HL-60 (cell line): ENCODE results near the gene RBMS3.

Experiments
- DNase-seq, 2 experiments: peaks; one replicate each; pipeline ENCODE4 v3.0.0-alpha.2; 2010 to 2020; ENCODE audit warnings: low read depth in 1 of 2, low spot score in 1 of 2
- H3K27ac ChIP-seq: fragments of 250-450 bp; sonication (Bioruptor Pico); replicated peaks from 2 replicates; pipeline ENCODE4 v1.5.1; 2020; ENCODE audit warnings: mild to moderate bottlenecking, moderate library complexity
- H3K27me3 ChIP-seq: fragments of 250-450 bp; sonication (Bioruptor Pico); 2 replicates; pipeline ENCODE4 v1.5.1; 2021; ENCODE audit warnings: mild to moderate bottlenecking, moderate library complexity; ENCODE audit not compliant: insufficient read depth, poor library complexity, severe bottlenecking
- H3K4me3 ChIP-seq: replicated peaks from 2 replicates; pipeline ENCODE4 v1.5.1; 2011; ENCODE audit warnings: mild to moderate bottlenecking, control low read depth, low read length; ENCODE audit not compliant: insufficient read depth
- GABPA ChIP-seq: IDR thresholded peaks from 2 replicates; pipeline ENCODE4 v1.6.1; 2012; ENCODE audit warnings: low read depth
- POLR2AphosphoS5 ChIP-seq: IDR thresholded peaks from 2 replicates; pipeline ENCODE4 v1.6.1; 2012; ENCODE audit warnings: low read depth
- SPI1 ChIP-seq: IDR thresholded peaks from 2 replicates; pipeline ENCODE4 v1.6.1; 2012; ENCODE audit warnings: low read depth, mild to moderate bottlenecking, borderline replicate concordance
- TF ChIP-seq, protein P1 (sequence below): IDR thresholded peaks from 2 replicates; pipeline ENCODE4 v1.6.1; 2012; ENCODE audit warnings: low read depth; ENCODE audit not compliant: insufficient replicate concordance
- TF ChIP-seq, protein P2 (sequence below): IDR thresholded peaks from one replicate; pipeline ENCODE4 v1.5.1; 2011; ENCODE audit warnings: low read length, control low read depth, inconsistent platforms; ENCODE audit not compliant: insufficient read depth

Gene RBMS3

DNA sequence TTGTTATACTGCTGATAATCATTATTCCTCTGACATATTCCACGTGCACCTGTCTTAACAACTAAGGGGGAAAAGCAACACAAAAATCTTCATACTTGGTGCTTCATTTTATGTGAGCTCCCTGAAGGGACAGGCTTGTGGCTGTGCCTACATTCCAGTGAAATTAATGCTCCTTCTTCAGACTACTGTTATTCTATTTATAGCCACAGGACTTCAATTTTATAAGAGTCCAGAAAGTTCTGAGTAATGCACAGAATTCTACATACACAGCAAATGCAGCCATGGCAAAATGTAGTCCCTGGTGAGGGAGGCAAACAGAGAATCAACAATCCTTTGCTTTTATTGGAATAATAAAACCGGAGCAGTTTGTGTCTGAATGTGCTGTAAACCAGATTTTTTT, 417.1 kb downstream of the RBMS3 start:
- DNase-seq, result no peak
- TF ChIP-seq, protein P1, sequence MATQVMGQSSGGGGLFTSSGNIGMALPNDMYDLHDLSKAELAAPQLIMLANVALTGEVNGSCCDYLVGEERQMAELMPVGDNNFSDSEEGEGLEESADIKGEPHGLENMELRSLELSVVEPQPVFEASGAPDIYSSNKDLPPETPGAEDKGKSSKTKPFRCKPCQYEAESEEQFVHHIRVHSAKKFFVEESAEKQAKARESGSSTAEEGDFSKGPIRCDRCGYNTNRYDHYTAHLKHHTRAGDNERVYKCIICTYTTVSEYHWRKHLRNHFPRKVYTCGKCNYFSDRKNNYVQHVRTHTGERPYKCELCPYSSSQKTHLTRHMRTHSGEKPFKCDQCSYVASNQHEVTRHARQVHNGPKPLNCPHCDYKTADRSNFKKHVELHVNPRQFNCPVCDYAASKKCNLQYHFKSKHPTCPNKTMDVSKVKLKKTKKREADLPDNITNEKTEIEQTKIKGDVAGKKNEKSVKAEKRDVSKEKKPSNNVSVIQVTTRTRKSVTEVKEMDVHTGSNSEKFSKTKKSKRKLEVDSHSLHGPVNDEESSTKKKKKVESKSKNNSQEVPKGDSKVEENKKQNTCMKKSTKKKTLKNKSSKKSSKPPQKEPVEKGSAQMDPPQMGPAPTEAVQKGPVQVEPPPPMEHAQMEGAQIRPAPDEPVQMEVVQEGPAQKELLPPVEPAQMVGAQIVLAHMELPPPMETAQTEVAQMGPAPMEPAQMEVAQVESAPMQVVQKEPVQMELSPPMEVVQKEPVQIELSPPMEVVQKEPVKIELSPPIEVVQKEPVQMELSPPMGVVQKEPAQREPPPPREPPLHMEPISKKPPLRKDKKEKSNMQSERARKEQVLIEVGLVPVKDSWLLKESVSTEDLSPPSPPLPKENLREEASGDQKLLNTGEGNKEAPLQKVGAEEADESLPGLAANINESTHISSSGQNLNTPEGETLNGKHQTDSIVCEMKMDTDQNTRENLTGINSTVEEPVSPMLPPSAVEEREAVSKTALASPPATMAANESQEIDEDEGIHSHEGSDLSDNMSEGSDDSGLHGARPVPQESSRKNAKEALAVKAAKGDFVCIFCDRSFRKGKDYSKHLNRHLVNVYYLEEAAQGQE, result no peak
- TF ChIP-seq GABPA (no peak), POLR2AphosphoS5 (no peak), SPI1 (no peak)
- TF ChIP-seq, protein P2, sequence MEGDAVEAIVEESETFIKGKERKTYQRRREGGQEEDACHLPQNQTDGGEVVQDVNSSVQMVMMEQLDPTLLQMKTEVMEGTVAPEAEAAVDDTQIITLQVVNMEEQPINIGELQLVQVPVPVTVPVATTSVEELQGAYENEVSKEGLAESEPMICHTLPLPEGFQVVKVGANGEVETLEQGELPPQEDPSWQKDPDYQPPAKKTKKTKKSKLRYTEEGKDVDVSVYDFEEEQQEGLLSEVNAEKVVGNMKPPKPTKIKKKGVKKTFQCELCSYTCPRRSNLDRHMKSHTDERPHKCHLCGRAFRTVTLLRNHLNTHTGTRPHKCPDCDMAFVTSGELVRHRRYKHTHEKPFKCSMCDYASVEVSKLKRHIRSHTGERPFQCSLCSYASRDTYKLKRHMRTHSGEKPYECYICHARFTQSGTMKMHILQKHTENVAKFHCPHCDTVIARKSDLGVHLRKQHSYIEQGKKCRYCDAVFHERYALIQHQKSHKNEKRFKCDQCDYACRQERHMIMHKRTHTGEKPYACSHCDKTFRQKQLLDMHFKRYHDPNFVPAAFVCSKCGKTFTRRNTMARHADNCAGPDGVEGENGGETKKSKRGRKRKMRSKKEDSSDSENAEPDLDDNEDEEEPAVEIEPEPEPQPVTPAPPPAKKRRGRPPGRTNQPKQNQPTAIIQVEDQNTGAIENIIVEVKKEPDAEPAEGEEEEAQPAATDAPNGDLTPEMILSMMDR, result no peak
- no peak overlapping the region for H3K4me3 ChIP-seq
- H3K27me3 ChIP-seq, result no peaks in the 10 kb centered on the region
- no peak overlapping the region for H3K27ac ChIP-seq

DNA sequence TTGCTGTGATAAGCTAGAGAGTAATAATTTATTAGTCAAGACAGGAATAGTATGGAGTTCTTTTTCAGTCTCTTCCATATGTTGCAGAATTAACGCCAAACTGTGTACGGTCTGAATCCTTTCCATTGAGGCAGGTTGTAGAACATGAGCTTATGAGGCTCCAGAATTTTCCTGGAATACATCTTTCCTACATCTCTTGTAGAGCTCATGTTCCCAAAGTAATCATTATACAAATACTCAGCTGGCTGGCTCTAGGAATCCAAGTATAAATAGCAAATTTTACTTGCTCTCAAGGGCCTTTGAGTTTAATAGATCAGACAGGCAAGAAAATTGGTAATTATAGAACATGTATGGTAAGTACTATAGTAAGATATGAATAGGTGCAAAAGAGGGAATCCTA, 419.4 kb downstream of the RBMS3 start:
- Histone ChIP-seq H3K27me3 (no peaks in the 10 kb centered on the region), H3K4me3 (no peak overlapping the region), H3K27ac (no peak overlapping the region)
- DNase-seq, result no peak
- TF ChIP-seq SPI1, result no peak
- TF ChIP-seq, protein P2, result no peak

DNA sequence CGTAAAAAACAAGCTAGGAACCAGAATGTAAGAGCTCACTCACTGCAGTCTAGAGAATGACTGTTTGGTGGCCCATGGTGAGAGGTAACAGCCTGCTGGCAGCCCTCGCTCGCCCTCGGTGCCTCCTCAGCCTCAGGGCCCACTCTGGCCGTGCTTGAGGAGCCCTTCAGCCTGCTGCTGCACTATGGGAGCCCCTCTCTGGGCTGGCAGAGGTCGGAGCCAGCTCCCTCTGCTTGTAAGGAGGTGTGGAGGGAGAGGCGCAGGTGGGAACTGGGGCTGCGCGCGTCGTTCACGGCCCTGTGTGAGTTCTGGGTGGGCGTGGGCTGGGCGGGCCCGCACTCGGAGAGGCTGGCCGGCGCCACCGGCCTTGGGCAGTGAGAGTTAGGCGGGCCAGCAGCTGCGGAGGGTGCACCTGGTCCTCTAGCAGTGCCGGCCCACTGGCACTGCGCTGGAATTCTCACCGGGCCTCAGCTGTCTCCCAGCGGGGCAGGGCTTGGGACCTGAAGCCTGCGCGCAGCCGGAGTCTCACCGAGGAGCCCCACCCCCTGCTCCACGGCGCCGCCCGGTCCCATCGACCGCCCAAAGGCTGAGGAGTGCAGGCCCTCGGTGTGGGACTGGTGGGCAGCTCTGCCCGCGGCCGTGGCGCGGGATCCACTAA, 420.6 kb downstream of the RBMS3 start:
- Histone ChIP-seq H3K27ac (no peak overlapping the region), H3K4me3 (no peak overlapping the region), H3K27me3 (no peaks in the 10 kb centered on the region)
- no peak for TF ChIP-seq SPI1
- TF ChIP-seq, protein P2, result no peak
- no peak for TF ChIP-seq POLR2AphosphoS5
- TF ChIP-seq GABPA, result no peak
- TF ChIP-seq, protein P1, result no peak
- DNase-seq, result no peak
